ENCODE data around the gene RTN1. TPM values are rescaled to one million over a fixed set of nuclear protein-coding genes. Genes with fewer than 3 reads are reported as not detected.

Gene RTN1
- total and polyA plus RNA-seq, 2 experiments from 2014 or later, result 0.15 TPM; not detected in 1

DNA sequence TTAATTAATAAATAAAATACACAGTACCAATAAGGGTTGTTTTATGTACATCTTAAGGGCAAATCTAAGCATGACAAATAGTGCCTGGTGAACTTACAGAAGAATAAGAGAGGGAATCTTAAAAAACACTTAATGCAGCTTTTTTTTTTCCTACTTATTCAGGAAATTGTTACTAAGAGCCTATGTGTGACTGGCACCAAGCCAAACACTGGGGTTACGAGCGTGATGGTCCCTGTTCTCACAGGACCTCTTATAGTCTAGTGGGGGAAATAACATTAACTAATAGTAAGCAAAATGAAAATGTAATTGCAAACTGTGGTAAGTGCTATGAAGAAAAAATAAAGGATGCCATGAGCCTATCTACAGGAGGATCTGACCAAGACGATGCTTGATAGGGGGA, 53.6 kb downstream of the RTN1 start:
- Histone ChIP-seq H3K4me1 (ENCODE audit: insufficient read depth) (no peaks in the 10 kb centered on the region), H3K36me3 (ENCODE audit: low read depth) (no peaks in the 10 kb centered on the region), H3K9ac (no peak overlapping the region), H3K4me3 (no peak overlapping the region), H4K20me1 (ENCODE audit: insufficient read depth) (no peaks in the 10 kb centered on the region), H2AFZ (no peak overlapping the region), H3K9me3 (ENCODE audit: low read depth) (no peaks in the 10 kb centered on the region), H3K27me3 (replicated peaks; ENCODE audit: insufficient read depth) (no peaks in the 10 kb centered on the region), H3K79me2 (ENCODE audit: insufficient read depth) (no peaks in the 10 kb centered on the region), H3K4me2 (ENCODE audit: unreplicated experiment) (no peak overlapping the region), H3F3A (ENCODE audit: insufficient read depth) (no peaks in the 10 kb centered on the region), H3K27ac (no peak overlapping the region), H3K9me2 (ENCODE audit: insufficient read depth) (no peaks in the 10 kb centered on the region)
- DNase-seq, result no peak
- 30 to 35% methylated on average over 3 of the region's 3 CpGs for WGBS, 2 experiments (ENCODE audit: low coverage in 1 of 2, low lambda C conversion rate in 2 of 2, missing lambda C conversion rate in 2 of 2)
- TF ChIP-seq EZH2 (IDR thresholded peaks at IDR 0.05; ENCODE audit: insufficient read depth, poor library complexity, severe bottlenecking) (no peak), EZH2phosphoT487 (IDR thresholded peaks at IDR 0.05; ENCODE audit: insufficient read depth, low read depth) (no peak)
- in situ Hi-C loops (cut with MboI), result no loop called here

DNA sequence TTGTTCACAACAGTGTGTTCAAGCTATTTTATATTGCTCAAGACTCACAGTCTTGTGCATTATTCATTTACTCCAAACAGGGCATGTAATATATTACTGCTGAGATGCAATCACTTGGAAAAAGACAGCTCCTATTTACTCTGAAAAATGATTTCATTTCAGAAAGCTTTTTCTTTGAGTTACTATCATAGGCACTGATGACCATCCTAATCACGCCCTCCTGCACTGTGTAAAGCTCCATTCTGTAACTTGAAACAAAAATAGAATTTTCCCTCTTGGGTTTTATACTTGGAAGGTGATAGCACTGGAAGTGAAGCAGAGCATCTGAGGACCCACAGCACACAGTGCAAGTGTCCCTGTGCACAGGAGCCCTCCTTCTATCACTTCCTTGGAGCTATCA, 55.6 kb downstream of the RTN1 start:
- Histone ChIP-seq H3K27me3 (replicated peaks; ENCODE audit: insufficient read depth) (no peaks in the 10 kb centered on the region), H4K20me1 (ENCODE audit: insufficient read depth) (no peaks in the 10 kb centered on the region), H3K9me3 (ENCODE audit: low read depth) (no peaks in the 10 kb centered on the region), H3K4me2 (ENCODE audit: unreplicated experiment) (no peak overlapping the region), H3K79me2 (ENCODE audit: insufficient read depth) (no peaks in the 10 kb centered on the region), H3K27ac (no peak overlapping the region), H3K9me2 (ENCODE audit: insufficient read depth) (no peaks in the 10 kb centered on the region), H2AFZ (no peak overlapping the region), H3K4me1 (ENCODE audit: insufficient read depth) (no peaks in the 10 kb centered on the region), H3K4me3 (no peak overlapping the region), H3K36me3 (ENCODE audit: low read depth) (no peaks in the 10 kb centered on the region), H3F3A (ENCODE audit: insufficient read depth) (no peaks in the 10 kb centered on the region), H3K9ac (no peak overlapping the region)
- WGBS, 2 experiments (ENCODE audit: low coverage in 1 of 2, low lambda C conversion rate in 2 of 2, missing lambda C conversion rate in 2 of 2), result 31 to 47% methylated on average over 1 of the region's 1 CpG
- in situ Hi-C loops (cut with MboI), result no loop called here
- TF ChIP-seq EZH2phosphoT487 (IDR thresholded peaks at IDR 0.05; ENCODE audit: insufficient read depth, low read depth), result no peak
- TF ChIP-seq EZH2 (IDR thresholded peaks at IDR 0.05; ENCODE audit: insufficient read depth, poor library complexity, severe bottlenecking), result no peak
- DNase-seq, result no peak

DNA sequence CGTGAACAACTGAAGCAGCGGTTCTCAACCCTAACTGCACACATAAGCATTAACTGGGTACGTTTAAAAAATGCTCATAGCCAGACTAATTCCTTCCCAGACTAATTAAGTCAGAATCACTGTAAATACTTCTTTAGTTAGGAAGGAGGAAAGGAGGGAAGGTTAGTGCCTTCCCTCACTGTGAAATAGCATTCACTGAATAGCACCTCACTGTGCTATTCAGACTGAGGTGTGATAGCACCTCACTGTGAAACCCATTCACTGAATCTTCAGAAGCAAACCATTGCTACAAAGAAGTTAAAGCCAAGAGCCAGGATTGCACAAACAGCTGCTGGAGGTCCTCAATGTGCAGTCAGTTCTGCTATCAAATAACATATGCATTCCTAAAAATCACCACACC, 58.8 kb downstream of the RTN1 start:
- H3K9me2 ChIP-seq (ENCODE audit: insufficient read depth), result no peaks in the 10 kb centered on the region
- in situ Hi-C loops (cut with MboI), result no loop called here
- TF ChIP-seq EZH2 (IDR thresholded peaks at IDR 0.05; ENCODE audit: insufficient read depth, poor library complexity, severe bottlenecking) (no peak), EZH2phosphoT487 (IDR thresholded peaks at IDR 0.05; ENCODE audit: insufficient read depth, low read depth) (no peak)
- no peak overlapping the region for H3K9ac ChIP-seq
- WGBS, 2 experiments (ENCODE audit: low coverage in 1 of 2, low lambda C conversion rate in 2 of 2, missing lambda C conversion rate in 2 of 2), result 14 to 24% methylated on average over 3 of the region's 3 CpGs
- no peaks in the 10 kb centered on the region for H3F3A ChIP-seq (ENCODE audit: insufficient read depth)
- no peaks in the 10 kb centered on the region for H3K4me1 ChIP-seq (ENCODE audit: insufficient read depth)
- no peak overlapping the region for H3K4me3 ChIP-seq
- no peak for DNase-seq
- H4K20me1 ChIP-seq (ENCODE audit: insufficient read depth), result no peaks in the 10 kb centered on the region
- no peaks in the 10 kb centered on the region for H3K9me3 ChIP-seq (ENCODE audit: low read depth)
- no peaks in the 10 kb centered on the region for H3K79me2 ChIP-seq (ENCODE audit: insufficient read depth)
- no peaks in the 10 kb centered on the region for H3K27me3 ChIP-seq (replicated peaks; ENCODE audit: insufficient read depth)
- H2AFZ ChIP-seq, result no peak overlapping the region
- H3K4me2 ChIP-seq (ENCODE audit: unreplicated experiment), result no peak overlapping the region
- H3K27ac ChIP-seq, result no peak overlapping the region
- no peaks in the 10 kb centered on the region for H3K36me3 ChIP-seq (ENCODE audit: low read depth)

DNA sequence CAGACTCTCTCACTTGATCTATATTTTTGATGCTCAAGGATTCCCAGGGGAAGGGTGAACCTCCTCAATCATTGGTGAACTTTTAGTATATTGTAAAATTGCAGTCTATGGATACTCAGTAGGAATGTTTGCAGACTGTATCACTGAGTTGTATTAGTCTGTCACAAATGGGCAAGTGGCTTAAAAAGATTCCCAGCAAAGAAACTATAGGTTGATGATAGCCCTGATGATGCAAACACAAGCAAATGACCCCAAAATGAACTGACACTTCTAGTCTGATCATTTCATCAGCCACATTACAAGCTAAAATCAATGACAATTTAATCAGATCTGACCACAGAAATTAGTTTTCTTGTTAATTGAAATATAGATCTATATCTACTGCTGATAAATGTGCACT, 59.5 kb downstream of the RTN1 start:
- Histone ChIP-seq H3K4me3 (no peak overlapping the region), H3K9ac (no peak overlapping the region), H3K9me3 (ENCODE audit: low read depth) (no peaks in the 10 kb centered on the region), H3K27ac (no peak overlapping the region), H3K36me3 (ENCODE audit: low read depth) (no peaks in the 10 kb centered on the region), H4K20me1 (ENCODE audit: insufficient read depth) (no peaks in the 10 kb centered on the region), H3K4me2 (ENCODE audit: unreplicated experiment) (no peak overlapping the region), H3K27me3 (replicated peaks; ENCODE audit: insufficient read depth) (no peaks in the 10 kb centered on the region), H3F3A (ENCODE audit: insufficient read depth) (no peaks in the 10 kb centered on the region), H3K4me1 (ENCODE audit: insufficient read depth) (no peaks in the 10 kb centered on the region), H2AFZ (no peak overlapping the region), H3K79me2 (ENCODE audit: insufficient read depth) (no peaks in the 10 kb centered on the region), H3K9me2 (ENCODE audit: insufficient read depth) (no peaks in the 10 kb centered on the region)
- in situ Hi-C loops (cut with MboI), result no loop called here
- no peak for DNase-seq
- no peak for TF ChIP-seq EZH2 (IDR thresholded peaks at IDR 0.05; ENCODE audit: insufficient read depth, poor library complexity, severe bottlenecking)
- no peak for TF ChIP-seq EZH2phosphoT487 (IDR thresholded peaks at IDR 0.05; ENCODE audit: insufficient read depth, low read depth)

DNA sequence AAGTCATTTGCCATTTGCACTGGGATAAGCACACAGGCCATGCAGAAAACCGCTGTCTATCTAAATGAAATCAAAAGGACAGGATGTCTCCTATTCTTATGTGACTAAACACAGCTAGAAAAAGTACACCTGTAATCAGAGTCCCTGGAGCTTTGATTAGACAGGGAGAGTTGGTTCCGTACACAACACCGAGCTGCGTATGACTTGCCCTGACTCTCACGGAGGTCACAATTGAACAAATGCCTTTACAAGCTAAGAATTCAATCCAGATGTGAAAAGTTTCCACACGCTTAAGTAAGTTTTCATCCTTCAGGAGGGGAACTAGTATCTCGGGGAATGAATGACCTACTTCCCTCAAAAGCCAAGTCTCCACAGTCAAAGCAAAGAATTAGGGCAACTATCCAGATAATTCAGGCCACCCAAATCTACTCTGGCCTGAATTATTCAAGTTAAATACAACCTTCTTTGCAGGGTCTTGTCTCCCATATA, 67.5 kb downstream of the RTN1 start:
- no peak overlapping the region for H3K27ac ChIP-seq
- H4K20me1 ChIP-seq (ENCODE audit: insufficient read depth), result no peaks in the 10 kb centered on the region
- no peak overlapping the region for H2AFZ ChIP-seq
- H3K27me3 ChIP-seq (replicated peaks; ENCODE audit: insufficient read depth), result no peaks in the 10 kb centered on the region
- no peaks in the 10 kb centered on the region for H3K4me1 ChIP-seq (ENCODE audit: insufficient read depth)
- H3K79me2 ChIP-seq (ENCODE audit: insufficient read depth), result no peaks in the 10 kb centered on the region
- no peak for TF ChIP-seq EZH2phosphoT487 (IDR thresholded peaks at IDR 0.05; ENCODE audit: insufficient read depth, low read depth)
- no peak for TF ChIP-seq EZH2 (IDR thresholded peaks at IDR 0.05; ENCODE audit: insufficient read depth, poor library complexity, severe bottlenecking)
- in situ Hi-C loops (cut with MboI), result no loop called here
- H3K9me3 ChIP-seq (ENCODE audit: low read depth), result no peaks in the 10 kb centered on the region
- H3K9ac ChIP-seq, result no peak overlapping the region
- H3K9me2 ChIP-seq (ENCODE audit: insufficient read depth), result no peaks in the 10 kb centered on the region
- WGBS, 2 experiments (ENCODE audit: low coverage in 1 of 2, low lambda C conversion rate in 2 of 2, missing lambda C conversion rate in 2 of 2), result 11 to 15% methylated on average over 7 of the region's 7 CpGs
- no peaks in the 10 kb centered on the region for H3K36me3 ChIP-seq (ENCODE audit: low read depth)
- no peaks in the 10 kb centered on the region for H3F3A ChIP-seq (ENCODE audit: insufficient read depth)
- no peak overlapping the region for H3K4me2 ChIP-seq (ENCODE audit: unreplicated experiment)
- no peak overlapping the region for H3K4me3 ChIP-seq
- DNase-seq, result no peak

Data from GM23248 (cell line).